ENCODE results near the gene SLC19A2.
"Not testable (repeated sequence)": the region's sequence is repeated elsewhere in the genome, so short reads cannot be mapped to it uniquely, and the experiment has no call there.

Gene SLC19A2, protein sequence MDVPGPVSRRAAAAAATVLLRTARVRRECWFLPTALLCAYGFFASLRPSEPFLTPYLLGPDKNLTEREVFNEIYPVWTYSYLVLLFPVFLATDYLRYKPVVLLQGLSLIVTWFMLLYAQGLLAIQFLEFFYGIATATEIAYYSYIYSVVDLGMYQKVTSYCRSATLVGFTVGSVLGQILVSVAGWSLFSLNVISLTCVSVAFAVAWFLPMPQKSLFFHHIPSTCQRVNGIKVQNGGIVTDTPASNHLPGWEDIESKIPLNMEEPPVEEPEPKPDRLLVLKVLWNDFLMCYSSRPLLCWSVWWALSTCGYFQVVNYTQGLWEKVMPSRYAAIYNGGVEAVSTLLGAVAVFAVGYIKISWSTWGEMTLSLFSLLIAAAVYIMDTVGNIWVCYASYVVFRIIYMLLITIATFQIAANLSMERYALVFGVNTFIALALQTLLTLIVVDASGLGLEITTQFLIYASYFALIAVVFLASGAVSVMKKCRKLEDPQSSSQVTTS

DNA sequence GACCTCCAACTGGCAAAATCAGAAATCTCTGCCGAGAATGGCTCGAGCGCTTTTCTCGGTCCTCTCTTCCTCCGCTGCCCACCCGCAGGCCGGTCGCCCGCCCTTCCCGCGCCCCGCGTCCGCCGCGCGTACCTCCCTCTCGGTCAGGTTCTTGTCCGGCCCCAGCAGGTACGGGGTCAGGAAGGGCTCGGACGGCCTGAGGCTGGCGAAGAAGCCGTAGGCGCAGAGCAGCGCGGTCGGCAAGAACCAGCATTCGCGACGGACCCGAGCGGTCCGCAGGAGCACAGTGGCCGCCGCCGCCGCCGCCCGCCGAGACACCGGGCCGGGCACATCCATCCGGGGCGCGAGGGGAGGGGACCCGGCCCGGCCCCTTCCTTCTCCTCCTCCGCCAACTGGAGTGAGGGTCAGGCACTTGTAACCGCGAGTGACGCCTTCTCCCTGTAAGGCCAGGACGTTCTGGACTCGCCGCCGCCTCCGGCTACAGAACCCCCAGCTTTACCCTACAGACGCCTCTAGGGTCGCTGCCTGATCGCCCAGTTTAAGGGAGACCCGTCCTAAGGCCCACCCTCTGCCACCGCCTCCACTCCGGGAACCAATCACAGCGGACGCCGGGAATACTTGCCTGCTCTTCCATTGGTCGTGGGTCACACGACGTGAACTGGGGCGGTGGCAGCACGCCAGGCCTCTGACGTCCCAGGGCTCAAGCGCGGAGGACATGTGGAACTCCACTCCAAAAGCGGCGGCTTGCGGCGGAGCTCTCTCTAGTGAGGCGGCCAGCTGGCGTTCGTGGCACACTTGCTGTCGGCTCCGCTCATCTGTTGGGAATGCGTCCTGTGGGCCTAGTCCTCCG, at the start of gene SLC19A2:
Gene SLC19A2 (minus strand): TSS at position 514 of the 850 bp plus-strand sequence. CDS start 178 bp downstream, at position 336.
- DNase-seq (ENCODE audit: low read depth) = peak; percentile 90

DNA sequence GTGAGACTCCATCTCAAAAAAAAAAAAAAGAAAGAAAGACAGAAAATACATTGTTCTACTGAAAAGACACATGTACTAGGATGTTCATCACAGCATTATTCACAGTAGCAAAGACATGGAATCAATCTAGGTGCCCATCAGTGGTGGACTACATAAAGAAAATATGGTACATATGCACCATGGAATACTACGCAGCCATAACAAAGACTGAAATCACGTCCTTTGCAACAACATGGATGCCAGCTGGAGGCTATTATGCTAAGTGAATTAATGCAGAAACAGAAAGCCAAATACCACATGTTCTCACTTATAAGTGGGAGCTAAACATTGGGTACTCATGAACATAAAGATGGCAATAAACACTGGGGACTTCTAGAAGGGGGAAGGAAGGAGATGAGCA, 48.9 kb upstream of the SLC19A2 start:
- no peak for DNase-seq (ENCODE audit: low read depth)

- DNase-seq (ENCODE audit: low read depth) = not testable (repeated sequence)
These were observed 47.9 kb upstream of the SLC19A2 start for GRCh38 chr1:169533528-169534190.

GRCh38 chr1:169530448-169530847, 44.7 kb upstream of the SLC19A2 start:
- DNase-seq (ENCODE audit: low read depth) = no peak

DNA sequence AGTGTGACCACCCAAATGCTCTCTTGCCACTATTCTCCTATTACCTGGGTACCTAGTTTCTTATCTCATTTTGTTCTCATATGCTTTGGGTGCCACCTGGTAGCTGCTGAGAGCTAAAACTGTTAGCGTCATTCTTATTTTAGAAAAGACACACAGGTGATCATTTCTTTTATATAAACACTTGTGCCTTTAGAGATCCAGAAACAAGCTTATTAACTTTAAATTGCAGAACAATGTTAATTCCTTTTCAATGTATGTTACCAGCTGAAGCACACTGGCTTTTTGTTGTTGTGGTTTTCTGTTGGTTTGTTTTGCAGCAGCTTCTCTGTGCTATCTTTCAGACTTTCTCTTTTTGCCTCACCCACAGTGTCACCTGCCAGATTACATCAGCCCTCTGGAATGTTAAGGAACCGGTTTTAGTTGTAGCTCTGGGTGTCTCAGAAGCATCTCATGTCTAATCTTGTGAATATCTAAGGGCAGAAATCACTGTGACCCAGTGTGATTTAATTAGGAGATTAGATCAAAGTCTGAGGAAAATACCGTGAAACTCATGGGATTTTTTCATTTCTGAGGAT, 43.4 kb upstream of the SLC19A2 start:
- DNase-seq (ENCODE audit: low read depth) = no peak

GRCh38 chr1:169528215-169529067, 42.7 kb upstream of the SLC19A2 start:
- DNase-seq (ENCODE audit: low read depth) = no peak

DNA sequence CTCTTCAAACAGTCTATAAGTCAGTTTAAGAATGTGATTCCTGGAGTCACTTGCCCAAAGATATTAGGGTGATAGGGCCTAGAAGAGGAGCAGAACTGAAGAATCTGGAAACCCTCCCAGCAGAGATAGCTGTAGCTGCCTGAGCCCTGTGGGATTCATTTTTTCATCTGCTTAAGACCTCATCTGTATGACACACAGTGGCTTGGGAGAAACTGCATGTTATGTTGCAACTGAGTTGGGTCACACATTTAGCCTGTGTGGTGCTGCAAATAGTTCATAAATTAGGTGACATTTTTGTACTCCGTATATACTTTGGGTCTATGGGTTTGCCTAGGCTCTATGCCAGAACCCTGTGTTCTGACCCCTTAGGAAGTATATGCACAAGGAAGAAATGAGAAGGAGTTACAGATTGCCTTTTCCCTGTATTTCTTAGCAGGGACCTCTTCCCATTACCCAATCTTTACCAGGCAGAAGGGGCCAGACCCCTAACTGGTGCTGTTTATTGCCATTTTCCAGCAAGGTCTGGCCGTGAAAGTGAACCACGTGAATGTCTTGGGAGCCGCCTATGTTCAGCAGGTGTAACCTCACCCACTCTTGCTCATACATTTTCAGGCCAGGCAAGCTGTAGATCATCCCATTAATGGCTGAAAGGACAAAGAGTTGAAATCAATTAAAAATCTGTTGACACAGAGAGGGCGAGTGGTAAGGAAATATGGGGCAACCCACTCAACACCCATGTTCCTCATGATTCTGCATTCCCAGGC, 41.9 kb upstream of the SLC19A2 start:
- DNase-seq (ENCODE audit: low read depth) = no peak

GRCh38 chr1:169527001-169527400, 41.3 kb upstream of the SLC19A2 start:
- DNase-seq (ENCODE audit: low read depth) = no peak

GRCh38 chr1:169526120-169526832, 40.5 kb upstream of the SLC19A2 start:
- no peak for DNase-seq (ENCODE audit: low read depth)

DNA sequence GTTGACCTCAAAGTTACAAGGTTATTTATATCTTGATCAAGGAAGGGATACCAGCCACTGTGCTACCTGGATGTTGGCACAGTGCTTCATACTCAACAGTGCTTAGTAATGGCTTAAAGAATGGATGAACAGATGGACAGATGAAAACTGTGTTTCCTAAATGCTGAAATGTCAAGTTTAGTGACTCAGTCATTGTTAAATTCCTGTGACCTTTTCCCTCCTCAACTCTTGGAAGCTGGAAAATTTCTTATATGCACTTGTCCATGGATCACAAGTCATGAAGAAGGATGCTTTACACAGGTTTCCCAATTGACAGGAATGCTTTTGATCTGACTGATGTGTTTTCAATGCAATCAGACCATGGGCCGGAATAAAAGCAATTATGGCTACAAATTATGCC, 39.6 kb upstream of the SLC19A2 start:
- no peak for DNase-seq (ENCODE audit: low read depth)

GRCh38 chr1:169523904-169524303, 38.2 kb upstream of the SLC19A2 start:
- no peak for DNase-seq (ENCODE audit: low read depth)

DNA sequence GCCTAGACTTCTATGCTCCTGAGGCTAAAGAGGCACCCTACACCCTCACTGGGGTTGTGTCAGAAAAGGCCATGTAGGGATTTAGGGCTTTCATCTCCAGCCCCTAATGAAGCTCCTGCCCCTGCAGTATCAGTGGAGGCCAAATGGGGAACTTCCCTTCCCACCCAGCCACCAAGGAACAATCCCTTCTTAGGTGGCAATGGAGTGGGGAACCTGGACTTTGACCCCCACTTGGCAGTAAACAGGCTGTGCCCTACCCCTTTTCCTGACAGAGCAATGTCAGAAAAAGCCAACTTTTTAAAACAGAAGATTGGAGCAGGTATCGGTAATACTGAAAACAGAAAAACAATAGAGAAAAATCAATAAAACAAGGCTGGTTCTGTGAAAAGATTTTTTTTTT, 35.5 kb upstream of the SLC19A2 start:
- no peak for DNase-seq (ENCODE audit: low read depth)

GRCh38 chr1:169517558-169518186, 31.9 kb upstream of the SLC19A2 start:
- no peak for DNase-seq (ENCODE audit: low read depth)

DNA sequence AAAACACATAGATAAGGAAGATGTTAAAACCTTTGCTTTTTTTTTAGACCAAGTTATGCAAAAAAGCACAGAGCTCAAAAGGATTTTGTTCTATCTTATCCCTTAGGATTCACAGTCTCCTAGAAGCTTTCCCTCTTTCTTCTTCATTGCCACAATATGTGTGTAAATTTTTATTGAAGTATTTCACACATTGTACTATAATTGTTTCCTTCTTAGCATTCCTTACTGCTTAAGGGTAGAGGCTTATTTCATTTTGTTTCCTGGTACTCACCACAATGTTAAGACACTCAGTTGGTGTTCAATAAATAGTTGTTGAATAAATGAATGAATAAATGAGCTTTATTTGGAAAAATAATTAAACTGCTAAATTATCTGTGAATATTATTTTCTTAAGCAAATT, 29.9 kb upstream of the SLC19A2 start:
- no peak for DNase-seq (ENCODE audit: low read depth)

DNA sequence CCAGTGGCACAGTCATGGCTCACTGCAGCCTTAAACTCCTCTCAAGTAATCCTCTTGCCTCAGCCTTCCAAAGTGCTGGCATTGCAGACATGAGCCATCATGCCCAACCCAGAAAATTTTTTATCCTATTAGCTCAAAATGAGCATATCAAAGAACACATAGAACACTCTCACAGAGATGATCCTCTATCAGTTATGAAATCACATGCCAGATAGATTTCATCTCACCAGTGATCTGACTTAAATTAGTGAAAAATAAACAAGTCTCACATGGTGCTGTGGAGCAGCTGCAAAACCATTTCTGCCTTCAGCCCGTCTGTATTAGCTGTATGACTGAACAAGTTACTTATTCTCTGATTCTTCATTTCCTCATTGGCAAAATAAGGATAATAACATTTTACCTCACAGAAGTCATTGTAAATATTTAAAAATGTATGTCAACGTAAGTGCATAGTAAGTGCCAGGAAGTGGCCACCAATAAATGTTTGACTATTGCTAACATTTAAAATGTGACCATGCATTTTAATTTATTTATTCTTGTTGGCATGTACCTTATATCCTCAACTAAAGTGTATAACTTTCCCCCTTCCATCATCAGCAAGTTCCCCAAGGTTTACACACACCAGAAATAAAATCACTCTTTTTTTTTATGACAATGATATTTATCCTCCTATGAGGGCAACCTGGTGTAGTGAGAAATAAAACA, 29.0 kb upstream of the SLC19A2 start:
- DNase-seq (ENCODE audit: low read depth) = no peak

- no peak for DNase-seq (ENCODE audit: low read depth)
These were observed 27.5 kb upstream of the SLC19A2 start for GRCh38 chr1:169513208-169513607.

- DNase-seq (ENCODE audit: low read depth) = no peak
These were observed 25.7 kb upstream of the SLC19A2 start for GRCh38 chr1:169511316-169512005.

GRCh38 chr1:169510060-169510459, 24.3 kb upstream of the SLC19A2 start:
- no peak for DNase-seq (ENCODE audit: low read depth)

Data from activated T-cell treated with anti-CD3 and anti-CD28 coated beads for 24 hours (primary cell).